NCI-H524 treated with DMSO at 0.1 percent for 48 hours (cell line): ENCODE measurements around the gene CACNA1A.
"Not testable (repeated sequence)": the region's sequence is repeated elsewhere in the genome, so short reads cannot be mapped to it uniquely, and the experiment has no call there.

Experiments used
- DNase-seq: peaks from one replicate; lab custom pipeline; 2025; lab: John Stamatoyannopoulos, UW

Gene CACNA1A

GRCh38 chr19:13198634-13199033, 307.6 kb downstream of the CACNA1A start:
- DNase-seq = no peak

GRCh38 chr19:13195678-13196077, 310.6 kb downstream of the CACNA1A start:
- no peak for DNase-seq

GRCh38 chr19:13190781-13191540, 315.3 kb downstream of the CACNA1A start:
- DNase-seq = no peak

DNA sequence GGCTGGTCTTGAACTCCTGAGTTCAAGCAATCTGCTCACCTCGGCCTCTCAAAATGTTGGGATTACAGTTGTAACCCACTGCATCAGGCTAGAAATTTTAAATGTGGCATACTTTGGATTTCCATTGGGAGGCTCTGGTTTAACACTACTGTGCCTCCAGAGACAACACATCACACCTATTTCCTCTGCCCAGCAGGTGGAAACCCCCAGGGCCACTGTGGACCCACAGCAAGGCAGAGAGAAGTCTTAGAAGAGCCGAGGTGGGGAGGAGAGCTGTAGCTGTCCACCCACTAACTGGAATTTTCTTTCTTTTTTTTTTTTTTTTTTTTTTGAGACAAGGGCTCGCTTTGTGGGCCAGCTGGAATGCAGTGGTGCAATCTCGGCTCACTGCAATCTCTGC, 316.7 kb downstream of the CACNA1A start:
- no peak for DNase-seq

- DNase-seq = no peak
Observed at GRCh38 chr19:13187419-13187818, 318.9 kb downstream of the CACNA1A start.

DNA sequence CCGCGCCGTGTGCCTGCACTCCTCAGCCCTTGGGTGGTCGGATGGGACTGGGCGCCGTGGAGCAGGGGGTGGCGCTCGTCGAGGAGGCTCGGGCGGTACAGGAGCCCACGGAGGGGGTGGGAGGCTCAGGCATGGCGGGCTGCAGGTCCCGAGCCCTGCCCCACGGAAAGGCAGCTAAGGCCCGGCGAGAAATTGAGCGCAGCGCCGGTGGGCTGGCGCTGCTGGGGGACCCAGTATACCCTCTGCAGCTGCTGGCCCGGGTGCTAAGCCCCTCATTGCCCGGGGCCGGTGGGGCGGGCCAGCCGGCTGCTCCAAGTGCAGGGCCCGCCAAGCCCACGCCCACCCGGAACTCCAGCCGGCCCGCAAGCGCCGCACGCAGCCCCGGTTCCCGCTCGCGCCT, 319.6 kb downstream of the CACNA1A start:
- DNase-seq = not testable (repeated sequence)

DNA sequence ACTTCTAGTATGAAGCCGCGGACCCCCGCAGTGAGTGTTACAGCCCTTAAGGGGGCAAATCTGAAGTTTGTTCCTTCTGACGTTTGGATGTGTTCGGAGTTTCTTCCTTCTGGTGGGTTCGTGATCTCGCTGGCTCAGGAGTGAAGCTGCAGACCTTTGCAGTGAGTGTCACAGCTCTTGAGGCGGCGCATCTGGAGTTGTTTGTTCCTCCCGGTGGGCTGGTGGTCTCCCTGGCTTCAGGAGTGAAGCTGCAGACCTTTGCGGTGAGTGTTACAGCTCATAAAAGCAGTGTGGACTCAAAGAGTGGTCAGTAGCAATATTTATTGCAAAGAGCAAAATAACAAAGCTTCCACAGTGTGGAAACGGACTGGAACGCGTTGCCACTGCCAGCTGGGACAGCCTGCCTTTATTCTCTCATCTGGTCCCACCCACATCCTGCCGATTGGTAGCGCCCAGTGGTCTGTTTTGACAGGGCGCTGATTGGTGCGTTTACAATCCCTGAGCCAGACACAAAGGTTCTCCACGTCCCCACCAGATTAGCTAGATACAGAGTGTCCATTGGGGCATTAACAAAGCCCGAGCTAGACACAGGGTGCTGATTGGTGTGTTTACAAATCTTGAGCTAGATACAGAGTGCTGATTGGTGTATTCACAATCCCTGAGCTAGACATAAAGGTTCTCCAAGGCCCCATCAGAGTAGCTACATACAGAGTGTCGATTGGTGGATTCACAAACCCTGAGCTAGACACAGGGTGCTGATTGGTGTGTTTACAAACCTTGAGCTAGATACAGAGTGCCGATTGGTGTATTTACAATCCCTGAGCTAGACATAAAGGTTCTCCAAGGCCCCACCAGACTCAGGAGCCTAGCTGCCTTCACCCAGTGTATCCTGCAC, 320.3 kb downstream of the CACNA1A start:
- DNase-seq = not testable (repeated sequence)

- DNase-seq = not testable (repeated sequence)
Observed at GRCh38 chr19:13184926-13185325, 321.4 kb downstream of the CACNA1A start.

DNA sequence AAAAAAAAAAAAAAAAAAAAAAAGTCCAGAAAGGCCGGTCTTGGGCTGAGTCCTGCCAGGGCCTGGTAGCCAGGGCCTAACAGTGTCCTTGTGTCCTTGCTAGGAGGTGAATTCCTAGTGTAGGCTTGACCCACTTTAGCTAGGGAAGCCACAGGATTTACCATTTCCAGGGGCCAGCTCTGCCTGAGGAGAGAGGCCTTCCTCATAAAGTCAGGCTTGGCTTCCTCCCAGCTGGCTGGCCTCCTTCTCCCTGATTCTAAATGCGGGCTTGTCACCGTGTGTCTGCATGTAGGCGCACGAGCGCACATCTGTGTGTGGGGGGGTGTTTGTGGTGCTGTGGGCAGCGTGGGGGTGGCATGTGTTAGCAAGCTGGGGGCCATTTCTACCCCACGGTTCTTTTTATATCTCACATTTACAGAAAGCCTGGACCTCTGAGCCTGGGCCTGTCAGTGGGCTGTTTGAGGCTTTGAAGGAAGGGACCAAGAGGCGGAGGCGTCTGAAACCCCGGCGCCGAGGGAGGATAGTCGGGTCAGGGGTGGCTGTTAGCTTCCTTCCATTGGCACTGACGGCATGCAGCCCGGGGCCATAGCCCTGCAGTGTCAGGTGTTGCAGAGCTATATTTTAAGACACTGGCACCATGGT, 324.4 kb downstream of the CACNA1A start:
- DNase-seq = no peak

GRCh38 chr19:13178291-13178690, 328.0 kb downstream of the CACNA1A start:
- not testable (repeated sequence) for DNase-seq

DNA sequence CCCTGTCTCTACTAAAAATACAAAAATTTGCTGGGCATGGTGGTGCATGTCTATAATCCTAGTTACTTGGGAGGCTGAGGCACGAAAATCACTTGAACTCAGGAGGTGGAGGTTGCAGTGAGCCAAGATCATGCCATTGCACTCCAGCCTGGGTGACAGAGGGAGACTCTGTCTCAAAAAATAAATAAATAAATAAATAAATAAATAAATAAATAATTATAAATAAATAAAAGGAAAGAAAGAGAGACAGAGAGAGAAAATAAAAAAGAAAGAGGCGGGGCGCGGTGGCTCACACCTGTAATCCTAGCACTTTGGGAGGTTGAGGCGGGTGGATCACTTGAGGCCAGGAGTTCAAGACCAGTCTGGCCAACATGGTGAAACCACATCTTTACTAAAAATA, 328.7 kb downstream of the CACNA1A start:
- DNase-seq = not testable (repeated sequence)

- no peak for DNase-seq
Observed at GRCh38 chr19:13176345-13176744, 329.9 kb downstream of the CACNA1A start.

DNA sequence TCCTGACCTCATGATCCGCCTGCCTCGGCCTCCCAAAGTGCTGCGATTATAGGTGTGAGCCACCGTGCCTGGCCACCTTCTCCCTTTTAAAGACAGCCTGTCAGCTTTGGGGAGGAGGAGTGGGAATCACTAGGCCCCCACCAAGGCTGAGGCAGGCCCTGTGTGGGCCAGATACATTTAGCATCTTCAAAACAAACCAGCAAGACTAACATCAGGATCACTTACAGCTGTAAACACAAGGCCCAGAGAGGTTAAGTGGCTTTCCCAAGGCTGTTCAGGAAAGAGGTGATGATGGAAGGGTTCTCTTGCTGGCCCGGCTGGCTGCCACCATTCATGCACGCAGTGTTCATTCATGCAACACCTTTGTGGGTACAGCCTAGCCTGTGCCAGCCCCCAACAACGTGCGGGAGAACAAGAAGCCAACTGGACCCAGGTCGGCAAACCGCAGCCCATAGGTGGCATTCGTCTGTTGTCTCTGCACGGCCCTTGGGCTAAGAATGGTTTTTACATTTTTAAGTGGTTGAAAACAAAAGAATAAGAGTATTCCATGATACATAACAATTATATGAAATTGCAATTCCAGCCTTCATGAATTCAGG, 333.0 kb downstream of the CACNA1A start:
- DNase-seq = no peak

DNA sequence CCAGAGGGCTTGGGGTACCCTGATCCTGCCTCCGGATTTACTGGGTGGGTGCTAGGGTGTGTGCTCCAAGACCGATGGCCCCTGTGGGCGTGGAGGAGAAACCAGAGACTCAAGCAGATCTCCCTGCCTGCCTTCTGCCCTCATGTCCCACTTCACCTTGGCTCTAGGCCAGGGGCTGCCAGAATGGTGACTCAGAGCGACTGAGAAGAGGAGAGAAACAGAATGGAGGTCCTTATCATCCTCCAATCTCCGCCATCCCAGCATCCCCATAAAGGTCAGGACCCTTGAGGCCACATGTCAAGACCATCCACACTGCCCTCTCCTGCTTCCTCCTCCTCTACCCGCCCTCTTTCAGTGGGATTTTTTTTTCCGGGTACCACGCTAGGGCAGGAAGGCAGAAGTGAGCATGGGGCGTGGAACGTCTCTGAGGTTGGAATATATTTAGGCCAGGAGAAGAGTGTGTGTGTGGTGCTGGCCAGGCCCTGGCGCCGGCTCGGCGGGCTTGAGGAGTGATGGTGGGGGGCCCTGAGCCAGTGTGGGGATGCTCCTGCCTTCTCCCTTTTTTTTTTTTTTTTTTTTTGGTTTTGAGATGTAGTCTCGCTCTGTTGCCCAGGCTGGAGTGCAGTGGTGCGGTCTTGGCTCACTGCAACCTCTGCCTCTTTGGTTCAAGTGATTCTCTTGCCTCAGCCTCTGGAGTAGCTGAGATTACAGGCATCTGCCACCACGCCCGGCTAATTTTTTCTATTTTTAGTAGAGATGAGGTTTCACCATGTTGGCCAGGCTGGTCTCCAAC, 333.7 kb downstream of the CACNA1A start:
- DNase-seq = no peak

GRCh38 chr19:13171146-13171545, 335.1 kb downstream of the CACNA1A start:
- DNase-seq = no peak

DNA sequence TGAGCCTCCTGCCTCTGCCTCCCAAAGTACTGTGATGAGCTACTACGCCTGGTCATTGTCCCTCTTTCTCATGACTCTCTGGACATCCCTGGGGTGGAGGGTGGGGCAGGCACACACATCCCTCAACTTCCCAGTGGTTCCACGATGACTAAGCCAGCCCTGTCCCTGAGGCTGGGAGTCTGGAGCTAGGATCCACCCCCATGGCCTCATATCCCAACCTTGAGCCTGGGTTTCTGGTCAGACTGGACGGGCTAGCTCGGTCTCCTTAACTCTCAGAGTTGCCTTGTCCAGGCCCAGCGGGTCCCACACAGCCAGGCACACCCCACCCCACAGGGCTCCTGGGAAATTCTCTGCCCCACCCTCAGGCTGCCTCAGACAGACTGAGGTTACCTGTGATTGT, 336.5 kb downstream of the CACNA1A start:
- DNase-seq = no peak

DNA sequence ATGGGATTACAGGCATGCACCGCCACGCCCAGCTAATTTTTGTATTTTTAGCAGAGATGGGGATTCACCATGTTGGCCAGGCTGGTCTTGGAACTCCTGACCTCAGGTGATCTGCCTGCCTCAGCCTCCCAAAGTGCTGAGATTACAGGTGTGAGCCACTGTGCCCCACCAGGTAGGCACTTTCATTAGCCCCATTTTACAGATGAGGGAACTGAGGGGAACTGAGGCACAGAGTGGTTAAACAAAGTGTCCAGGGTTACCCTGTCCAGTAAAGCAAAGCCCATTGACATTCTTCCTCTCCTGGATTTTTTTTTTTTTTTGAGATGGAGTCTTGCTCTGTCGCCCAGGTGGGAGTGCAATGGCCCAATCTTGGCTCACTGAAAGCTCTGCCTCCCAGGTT, 340.1 kb downstream of the CACNA1A start:
- DNase-seq = not testable (repeated sequence)

DNA sequence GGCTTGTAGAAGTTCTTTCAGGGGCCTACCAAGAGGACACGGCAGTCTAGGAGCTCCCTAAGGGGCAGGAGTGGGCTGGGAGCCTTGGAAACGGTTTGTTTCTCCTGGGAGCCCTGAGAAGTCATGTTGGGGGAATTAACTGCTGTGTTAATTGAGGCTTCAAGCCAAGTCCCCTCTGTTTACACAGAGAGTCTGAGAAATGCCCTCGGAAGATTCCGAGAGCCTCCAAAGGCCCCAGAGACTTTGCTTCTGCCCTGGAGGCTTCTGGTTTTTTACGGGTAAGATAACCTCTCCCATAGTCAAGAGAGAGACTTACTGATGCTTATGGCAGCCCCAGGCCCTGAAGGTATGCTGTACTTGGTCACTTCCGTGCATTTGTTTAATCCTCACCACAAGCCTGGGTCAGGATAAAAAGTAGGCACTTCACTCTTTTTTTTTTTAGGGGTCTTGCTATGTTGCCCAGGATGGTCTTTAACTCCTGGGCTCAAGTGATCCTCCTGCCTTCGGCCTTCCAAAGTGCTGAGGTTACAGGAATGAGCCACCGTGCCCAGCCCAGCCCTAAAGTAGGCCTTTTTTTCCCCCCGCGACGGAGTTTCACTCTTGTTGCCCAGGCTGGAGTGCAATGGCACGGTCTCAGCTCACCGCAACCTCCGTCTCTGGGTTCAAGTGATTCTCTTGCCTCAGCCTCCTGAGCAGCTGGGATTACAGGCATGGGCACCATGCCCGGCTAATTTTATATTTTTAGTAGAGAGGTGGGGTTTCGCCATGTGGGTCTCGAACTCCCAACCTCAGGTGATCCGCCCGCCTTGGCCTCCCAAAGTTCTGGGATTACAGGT, 340.9 kb downstream of the CACNA1A start:
- DNase-seq = no peak

DNA sequence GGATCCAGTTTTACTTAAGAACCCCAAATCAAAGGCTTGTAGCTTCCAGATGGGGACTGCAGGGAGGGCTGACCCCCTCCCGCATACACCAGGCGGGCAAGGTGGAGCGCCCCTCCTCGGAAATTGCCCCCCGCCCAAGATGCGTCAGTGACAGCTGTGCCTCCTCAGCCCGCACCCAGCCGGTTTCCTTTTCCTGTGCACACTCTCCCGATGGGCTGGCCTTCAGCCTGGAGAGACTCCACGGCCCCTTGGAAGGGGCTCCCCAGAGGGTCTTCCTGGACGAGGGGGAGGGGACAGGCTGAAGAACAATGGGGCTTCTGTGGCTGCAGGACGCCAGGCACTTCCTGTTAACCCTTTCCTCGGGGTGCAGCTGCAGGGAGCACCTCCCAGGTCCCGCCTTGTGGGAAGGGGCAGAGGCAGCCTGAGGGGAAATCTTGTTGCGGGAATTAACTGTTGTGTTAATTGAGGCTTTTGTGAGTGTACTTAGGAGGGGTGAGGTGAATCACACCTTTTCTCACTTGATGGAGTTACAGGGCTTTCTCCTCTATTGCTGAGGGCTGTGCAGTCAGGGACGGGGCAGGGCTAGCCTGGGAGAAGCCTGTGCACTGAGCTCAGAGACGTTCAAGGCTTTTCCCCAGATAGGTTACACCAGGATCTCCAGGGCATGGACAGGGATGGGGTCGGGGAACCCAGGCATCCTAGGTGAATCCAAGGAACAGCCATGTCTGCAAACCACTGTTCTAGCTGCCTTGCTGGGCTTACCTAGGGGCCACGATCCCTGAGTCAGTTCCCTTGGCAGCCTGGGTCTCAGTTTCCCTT, 341.7 kb downstream of the CACNA1A start:
- peak; percentile 64 for DNase-seq
